Breast epithelium (tissue), 4 donors: ENCODE results near the gene ABLIM2. TPM values are rescaled to one million over a fixed set of nuclear protein-coding genes. Genes with fewer than 3 reads are reported as not detected.

Experiments
- DNase-seq, 2 donors: peaks; one replicate each; pipeline ENCODE4 v3.0.0-alpha.2; 2019; ENCODE audit warnings: low spot score in 2 of 2
- H3K27ac ChIP-seq, 2 donors: fragments of 200-600 bp; sonication (generic) in 1 of 2; one replicate each; pipeline ENCODE4 v1.5.1; 2016 to 2019; ENCODE audit warnings: mild to moderate bottlenecking in 1 of 2
- H3K27me3 ChIP-seq, 2 donors: fragments of 200-600 bp; sonication (generic) in 1 of 2; one replicate each; pipeline versions ENCODE4 v1.5.1 to v1.6.0; 2017 to 2019; ENCODE audit warnings: control low read depth in 1 of 2, mild to moderate bottlenecking in 1 of 2
- H3K36me3 ChIP-seq: fragments of 200-600 bp; one replicate; pipeline ENCODE4 v1.5.1; 2019
- H3K4me1 ChIP-seq, 2 donors: fragments of 200-600 bp; sonication (generic); one replicate each; pipeline ENCODE4 v1.5.1; 2016 to 2019; ENCODE audit warnings: control low read depth in 1 of 2
- H3K4me3 ChIP-seq, 3 donors: fragments of 200-600 bp; sonication (generic); 1 replicate in 2 of 3; 2 replicates in 1 of 3; pipeline ENCODE4 v1.5.1; 2016 to 2019; ENCODE audit warnings: mild to moderate bottlenecking in 3 of 3, moderate library complexity in 2 of 3
- H3K9me3 ChIP-seq, 2 donors: fragments of 200-600 bp; sonication (generic) in 1 of 2; one replicate each; pipeline ENCODE4 v1.5.1; 2016 to 2019; ENCODE audit warnings: control low read depth in 1 of 2
- CTCF ChIP-seq, 3 donors: fragments of 450-650 bp; IDR thresholded peaks; one replicate each; pipeline ENCODE4 v1.5.1; 2016 to 2017; ENCODE audit warnings: antibody characterized with exemption in 3 of 3, mild to moderate bottlenecking in 3 of 3, moderate library complexity in 3 of 3
- POLR2A ChIP-seq: fragments of 450-650 bp; IDR thresholded peaks from one replicate; pipeline ENCODE4 v1.6.1; 2016; ENCODE audit warnings: antibody characterized with exemption, mild to moderate bottlenecking, moderate library complexity
- POLR2AphosphoS5 ChIP-seq, 3 donors: sonication (generic); formaldehyde crosslinking; IDR thresholded peaks; one replicate each; pipeline ENCODE4 v1.6.1; 2017; ENCODE audit warnings: antibody characterized with exemption in 3 of 3
- intact Hi-C: fragments of 100-400 bp; cut with DNase I; formaldehyde crosslinking; loops from one replicate; pipeline ENCODE4 v1.15.1; 2023; ENCODE audit warnings: low total_unique reads
- total RNA-seq, 3 donors: library from RNA; depleted of rRNA; stranded (reverse); fragments of >200 nt; gene quantifications; one replicate each; pipeline ENCODE4 v1.1.0, GENCODE V29; 2016

ABLIM2 gene
- total RNA-seq, 3 donors from 2014 or later = 4.8 to 11.5 (median 8.2) TPM

- no peaks in the 10 kb centered on the region for H3K36me3 ChIP-seq
- H3K9me3 ChIP-seq = peaks cover 5 to 12% of the 10 kb centered on the region in 2 donors
- TF ChIP-seq POLR2AphosphoS5 (IDR thresholded peaks at IDR 0.05) = no peak
- no peak for TF ChIP-seq POLR2A
- no peak for TF ChIP-seq CTCF (IDR thresholded peaks at IDR 0.05)
- peaks cover 0 to 31% of the 10 kb centered on the region in 2 donors for H3K27me3 ChIP-seq
- no peak for DNase-seq
- H3K27ac ChIP-seq = no peak overlapping the region
- H3K4me3 ChIP-seq = no peak overlapping the region
- no peaks in the 10 kb centered on the region for H3K4me1 ChIP-seq
- intact Hi-C loops = no loop called here
Observed at GRCh38 chr4:8069102-8069752, 89.4 kb downstream of the ABLIM2 start.

- Histone ChIP-seq H3K27me3 (peaks cover 0 to 31% of the 10 kb centered on the region in 2 donors), H3K4me1 (no peaks in the 10 kb centered on the region), H3K4me3 (no peak overlapping the region), H3K27ac (no peak overlapping the region), H3K36me3 (no peaks in the 10 kb centered on the region), H3K9me3 (peaks cover 15 to 21% of the 10 kb centered on the region in 2 donors)
- intact Hi-C loops = no loop called here
- TF ChIP-seq CTCF (IDR thresholded peaks at IDR 0.05) = no peak
- TF ChIP-seq POLR2AphosphoS5 (IDR thresholded peaks at IDR 0.05) = no peak
- TF ChIP-seq POLR2A = no peak
- DNase-seq = no peak
Observed at GRCh38 chr4:8067945-8068896, 90.4 kb downstream of the ABLIM2 start.

GRCh38 chr4:8067274-8067936, 91.2 kb downstream of the ABLIM2 start:
- Histone ChIP-seq H3K4me3 (no peak overlapping the region), H3K36me3 (no peaks in the 10 kb centered on the region), H3K9me3 (peaks cover 15 to 21% of the 10 kb centered on the region in 2 donors), H3K4me1 (no peaks in the 10 kb centered on the region), H3K27me3 (peaks cover 0 to 25% of the 10 kb centered on the region in 2 donors), H3K27ac (no peak overlapping the region)
- no peak for TF ChIP-seq POLR2AphosphoS5 (IDR thresholded peaks at IDR 0.05)
- TF ChIP-seq POLR2A = no peak
- TF ChIP-seq CTCF (IDR thresholded peaks at IDR 0.05) = no peak
- no peak for DNase-seq
- intact Hi-C loops = no loop called here

- no peak for TF ChIP-seq CTCF (IDR thresholded peaks at IDR 0.05)
- no peak for TF ChIP-seq POLR2AphosphoS5 (IDR thresholded peaks at IDR 0.05)
- Histone ChIP-seq H3K27me3 (peaks cover 0 to 15% of the 10 kb centered on the region in 2 donors), H3K9me3 (peaks cover 15 to 21% of the 10 kb centered on the region in 2 donors), H3K4me1 (no peaks in the 10 kb centered on the region), H3K27ac (no peak overlapping the region), H3K4me3 (no peak overlapping the region), H3K36me3 (no peaks in the 10 kb centered on the region)
- no peak for DNase-seq
- intact Hi-C loops = no loop called here
Observed at GRCh38 chr4:8066336-8066931, 92.2 kb downstream of the ABLIM2 start.
